Adipocyte (in vitro differentiated cells): Measurements from ENCODE around the gene PCDHA10.
"Not testable (repeated sequence)": the region's sequence is repeated elsewhere in the genome, so short reads cannot be mapped to it uniquely, and the experiment has no call there.

ENCODE experiments used
- DNase-seq: peaks from one replicate; pipeline ENCODE4 v3.0.0-alpha.2; 2015; ENCODE audit warnings: low read depth
- H3K27me3 ChIP-seq: replicated peaks from 2 replicates; pipeline ENCODE4 v1.7.0; 2013; ENCODE audit warnings: mild to moderate bottlenecking, low read length, moderate library complexity; ENCODE audit not compliant: control insufficient read depth, insufficient read depth
- H3K36me3 ChIP-seq: 2 replicates; pipeline ENCODE4 v1.7.0; 2013; ENCODE audit warnings: low read length, mild to moderate bottlenecking, moderate library complexity; ENCODE audit not compliant: control insufficient read depth, insufficient read depth, severe bottlenecking
- H3K4me1 ChIP-seq: 2 replicates; pipeline ENCODE4 v1.7.0; 2013; ENCODE audit warnings: mild to moderate bottlenecking, low read length, moderate library complexity; ENCODE audit not compliant: control insufficient read depth, insufficient read depth
- H3K4me3 ChIP-seq: 2 replicates; pipeline ENCODE4 v1.7.0; 2013; ENCODE audit warnings: mild to moderate bottlenecking, low read length, moderate library complexity
- H3K9ac ChIP-seq: 2 replicates; pipeline ENCODE4 v1.7.0; 2013; ENCODE audit warnings: mild to moderate bottlenecking, low read length, moderate library complexity
- H3K9me3 ChIP-seq: 2 replicates; pipeline ENCODE4 v1.7.0; 2013; ENCODE audit warnings: mild to moderate bottlenecking, low read length, moderate library complexity; ENCODE audit not compliant: control insufficient read depth

PCDHA10 gene, protein sequence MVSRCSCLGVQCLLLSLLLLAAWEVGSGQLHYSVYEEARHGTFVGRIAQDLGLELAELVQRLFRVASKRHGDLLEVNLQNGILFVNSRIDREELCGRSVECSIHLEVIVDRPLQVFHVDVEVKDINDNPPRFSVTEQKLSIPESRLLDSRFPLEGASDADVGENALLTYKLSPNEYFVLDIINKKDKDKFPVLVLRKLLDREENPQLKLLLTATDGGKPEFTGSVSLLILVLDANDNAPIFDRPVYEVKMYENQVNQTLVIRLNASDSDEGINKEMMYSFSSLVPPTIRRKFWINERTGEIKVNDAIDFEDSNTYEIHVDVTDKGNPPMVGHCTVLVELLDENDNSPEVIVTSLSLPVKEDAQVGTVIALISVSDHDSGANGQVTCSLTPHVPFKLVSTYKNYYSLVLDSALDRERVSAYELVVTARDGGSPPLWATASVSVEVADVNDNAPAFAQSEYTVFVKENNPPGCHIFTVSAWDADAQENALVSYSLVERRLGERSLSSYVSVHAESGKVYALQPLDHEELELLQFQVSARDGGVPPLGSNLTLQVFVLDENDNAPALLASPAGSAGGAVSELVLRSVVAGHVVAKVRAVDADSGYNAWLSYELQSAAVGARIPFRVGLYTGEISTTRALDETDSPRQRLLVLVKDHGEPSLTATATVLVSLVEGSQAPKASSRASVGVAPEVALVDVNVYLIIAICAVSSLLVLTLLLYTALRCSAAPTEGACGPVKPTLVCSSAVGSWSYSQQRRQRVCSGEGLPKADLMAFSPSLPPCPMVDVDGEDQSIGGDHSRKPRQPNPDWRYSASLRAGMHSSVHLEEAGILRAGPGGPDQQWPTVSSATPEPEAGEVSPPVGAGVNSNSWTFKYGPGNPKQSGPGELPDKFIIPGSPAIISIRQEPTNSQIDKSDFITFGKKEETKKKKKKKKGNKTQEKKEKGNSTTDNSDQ

DNA sequence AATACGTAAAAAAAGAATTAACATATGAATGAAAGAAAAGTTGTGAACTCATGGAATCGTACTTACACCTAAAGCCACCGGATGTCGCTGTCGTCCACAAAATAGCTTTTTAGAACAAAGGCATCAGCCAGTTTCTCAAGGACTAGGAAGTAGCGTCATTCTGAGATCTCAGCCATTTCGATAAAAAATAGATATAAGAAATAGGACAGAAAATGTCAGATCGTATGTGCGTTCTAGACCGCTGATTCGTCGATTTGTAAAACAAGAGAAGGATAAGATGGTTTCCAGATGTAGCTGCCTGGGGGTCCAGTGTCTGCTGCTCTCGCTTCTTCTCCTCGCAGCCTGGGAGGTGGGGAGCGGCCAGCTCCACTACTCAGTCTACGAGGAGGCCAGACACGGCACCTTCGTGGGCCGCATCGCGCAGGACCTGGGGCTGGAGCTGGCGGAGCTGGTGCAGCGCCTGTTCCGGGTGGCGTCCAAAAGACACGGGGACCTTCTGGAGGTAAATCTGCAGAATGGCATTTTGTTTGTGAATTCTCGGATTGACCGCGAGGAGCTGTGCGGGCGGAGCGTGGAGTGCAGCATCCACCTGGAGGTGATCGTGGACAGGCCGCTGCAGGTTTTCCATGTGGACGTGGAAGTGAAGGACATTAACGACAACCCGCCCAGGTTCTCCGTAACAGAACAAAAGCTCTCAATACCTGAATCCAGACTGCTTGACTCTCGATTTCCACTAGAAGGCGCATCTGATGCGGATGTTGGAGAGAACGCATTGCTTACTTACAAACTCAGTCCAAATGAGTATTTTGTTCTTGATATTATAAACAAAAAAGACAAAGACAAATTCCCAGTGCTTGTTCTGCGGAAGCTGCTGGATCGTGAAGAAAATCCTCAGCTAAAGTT is at the start of gene PCDHA10:
PCDHA10 (plus strand) TSS at position 126 of the 903 bp plus-strand sequence; CDS start at position 278, 152 bp downstream.
- no peak for DNase-seq
- H3K4me3 ChIP-seq, result no peak within 1 kb of the TSS

GRCh38 chr5:140806834-140807775 is 48.6 kb upstream of the PCDHA10 start, which contains the start of gene PCDHA4:
PCDHA4 (plus strand) TSS chr5:140807068.
- DNase-seq, result no peak
- H3K9me3 ChIP-seq, result peaks cover 24% of the 10 kb centered on the region
- no peaks in the 10 kb centered on the region for H3K27me3 ChIP-seq
- H3K9ac ChIP-seq, result no peak within 1 kb of the TSS
- no peaks in the 10 kb centered on the region for H3K4me1 ChIP-seq
- no peaks in the 10 kb centered on the region for H3K36me3 ChIP-seq
- H3K4me3 ChIP-seq, result peak within 1 kb of the TSS; percentile 67

More for the DNA sequence above, at the start of gene PCDHA10:
- H3K27me3 ChIP-seq, result no peaks in the 10 kb centered on the region
- peaks cover 3% of the 10 kb centered on the region for H3K9me3 ChIP-seq
- H3K36me3 ChIP-seq, result no peaks in the 10 kb centered on the region
- no peaks in the 10 kb centered on the region for H3K4me1 ChIP-seq
- no peak within 1 kb of the TSS for H3K9ac ChIP-seq

DNA sequence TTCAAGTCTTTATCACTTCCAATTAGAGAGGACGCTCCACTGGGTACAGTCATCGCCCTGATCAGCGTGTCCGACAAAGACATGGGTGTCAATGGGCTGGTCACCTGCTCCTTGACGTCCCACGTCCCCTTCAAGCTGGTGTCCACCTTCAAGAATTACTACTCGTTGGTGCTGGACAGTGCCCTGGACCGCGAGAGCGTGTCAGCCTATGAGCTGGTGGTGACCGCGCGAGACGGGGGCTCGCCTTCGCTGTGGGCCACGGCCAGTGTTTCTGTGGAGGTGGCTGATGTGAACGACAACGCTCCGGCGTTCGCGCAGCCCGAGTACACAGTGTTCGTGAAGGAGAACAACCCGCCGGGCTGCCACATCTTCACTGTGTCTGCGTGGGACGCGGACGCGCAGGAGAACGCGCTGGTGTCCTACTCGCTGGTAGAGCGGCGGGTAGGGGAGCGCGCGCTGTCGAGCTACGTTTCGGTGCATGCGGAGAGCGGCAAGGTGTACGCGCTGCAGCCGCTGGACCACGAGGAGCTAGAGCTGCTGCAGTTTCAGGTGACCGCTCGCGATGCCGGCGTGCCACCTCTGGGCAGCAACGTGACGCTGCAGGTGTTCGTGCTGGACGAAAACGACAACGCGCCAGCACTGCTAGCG is 47.3 kb upstream of the PCDHA10 start:
- H3K4me1 ChIP-seq, H3K4me3 ChIP-seq, H3K27me3 ChIP-seq, H3K9ac ChIP-seq, H3K36me3 ChIP-seq, DNase-seq: not testable (repeated sequence)
- H3K9me3 ChIP-seq, result peaks cover 17% of the 10 kb centered on the region

DNA sequence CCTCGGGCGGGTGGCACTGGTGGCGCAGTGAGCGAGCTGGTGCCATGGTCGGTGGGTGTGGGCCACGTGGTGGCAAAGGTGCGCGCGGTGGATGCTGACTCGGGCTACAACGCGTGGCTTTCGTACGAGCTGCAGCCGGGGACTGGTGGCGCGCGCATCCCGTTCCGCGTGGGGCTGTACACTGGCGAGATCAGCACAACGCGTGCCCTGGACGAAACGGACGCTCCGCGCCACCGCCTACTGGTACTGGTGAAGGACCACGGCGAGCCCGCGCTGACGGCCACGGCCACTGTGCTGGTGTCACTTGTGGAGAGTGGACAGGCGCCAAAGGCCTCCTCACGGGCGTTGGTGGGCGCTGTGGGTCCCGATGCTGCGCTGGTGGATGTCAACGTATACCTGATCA is 46.8 kb upstream of the PCDHA10 start:
- DNase-seq, result no peak
- Histone ChIP-seq H3K4me1 (no peaks in the 10 kb centered on the region), H3K9ac (no peak overlapping the region), H3K9me3 (peaks cover 17% of the 10 kb centered on the region), H3K4me3 (no peak overlapping the region), H3K36me3 (no peaks in the 10 kb centered on the region), H3K27me3 (no peaks in the 10 kb centered on the region)

DNA sequence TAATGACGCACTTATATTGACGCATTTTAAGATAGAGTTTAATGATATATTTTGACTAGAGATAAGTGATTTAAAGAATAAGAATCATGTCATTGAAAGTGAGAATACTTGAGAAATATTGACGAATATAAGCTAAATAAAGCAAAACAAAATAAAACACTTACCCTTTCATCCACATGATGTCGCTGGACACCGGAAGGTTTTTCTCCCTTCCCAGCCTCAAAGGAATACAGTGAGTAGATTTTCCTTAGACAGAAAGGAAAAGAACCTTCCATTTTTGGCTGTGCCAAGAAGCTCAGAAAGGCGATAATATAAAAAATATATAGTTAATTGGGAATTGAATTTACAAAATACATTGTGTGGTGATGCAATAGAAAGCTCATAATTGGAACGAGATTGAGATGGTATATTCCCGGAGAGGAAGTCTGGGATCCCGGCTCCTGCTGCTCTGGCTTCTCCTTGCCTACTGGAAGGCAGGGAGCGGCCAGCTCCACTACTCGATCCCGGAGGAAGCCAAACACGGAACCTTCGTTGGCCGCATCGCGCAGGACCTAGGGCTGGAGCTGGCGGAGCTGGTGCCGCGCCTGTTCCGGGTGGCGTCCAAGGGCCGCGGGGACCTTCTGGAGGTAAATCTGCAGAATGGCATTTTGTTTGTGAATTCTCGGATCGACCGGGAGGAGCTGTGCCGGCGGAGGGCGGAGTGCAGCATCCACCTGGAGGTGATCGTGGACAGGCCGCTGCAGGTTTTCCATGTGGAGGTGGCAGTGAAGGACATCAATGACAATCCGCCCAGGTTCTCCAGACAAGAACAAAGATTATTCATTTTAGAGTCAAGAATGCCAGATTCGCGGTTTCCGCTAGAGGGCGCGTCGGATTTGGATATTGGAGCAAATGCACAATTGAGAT is 34.1 kb upstream of the PCDHA10 start, which contains the start of gene PCDHA5:
PCDHA5 (plus strand) TSS at position 239 of the 906 bp plus-strand sequence.
- H3K27me3 ChIP-seq, result no peaks in the 10 kb centered on the region
- no peaks in the 10 kb centered on the region for H3K4me1 ChIP-seq
- peaks cover 9% of the 10 kb centered on the region for H3K9me3 ChIP-seq
- no peak within 1 kb of the TSS for H3K4me3 ChIP-seq
- H3K9ac ChIP-seq, result no peak within 1 kb of the TSS
- DNase-seq, result peak; percentile 43
- no peaks in the 10 kb centered on the region for H3K36me3 ChIP-seq

DNA sequence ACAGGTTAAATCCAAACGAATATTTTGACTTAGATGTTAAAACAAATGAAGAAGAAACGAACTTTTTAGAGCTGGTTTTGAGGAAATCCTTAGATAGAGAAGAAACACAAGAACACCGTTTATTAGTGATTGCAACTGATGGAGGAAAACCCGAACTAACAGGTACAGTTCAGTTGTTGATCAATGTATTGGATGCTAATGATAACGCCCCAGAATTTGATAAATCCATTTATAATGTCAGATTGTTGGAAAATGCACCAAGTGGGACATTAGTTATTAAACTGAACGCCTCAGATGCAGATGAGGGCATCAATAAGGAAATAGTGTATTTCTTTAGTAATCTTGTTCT is 33.4 kb upstream of the PCDHA10 start:
- Histone ChIP-seq H3K4me1 (no peaks in the 10 kb centered on the region), H3K4me3 (no peak overlapping the region), H3K36me3 (no peaks in the 10 kb centered on the region), H3K27me3 (no peaks in the 10 kb centered on the region), H3K9ac (no peak overlapping the region), H3K9me3 (peaks cover 6% of the 10 kb centered on the region)
- DNase-seq, result no peak

DNA sequence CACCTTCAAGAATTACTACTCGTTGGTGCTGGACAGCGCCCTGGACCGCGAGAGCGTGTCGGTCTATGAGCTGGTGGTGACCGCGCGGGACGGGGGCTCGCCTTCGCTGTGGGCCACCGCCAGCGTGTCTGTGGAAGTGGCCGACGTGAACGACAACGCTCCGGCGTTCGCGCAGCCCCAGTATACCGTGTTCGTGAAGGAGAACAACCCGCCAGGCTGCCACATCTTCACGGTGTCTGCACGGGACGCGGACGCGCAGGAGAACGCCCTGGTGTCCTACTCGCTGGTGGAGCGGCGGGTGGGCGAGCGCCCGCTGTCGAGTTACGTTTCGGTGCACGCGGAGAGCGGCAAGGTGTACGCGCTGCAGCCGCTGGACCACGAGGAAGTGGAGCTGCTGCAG is 32.7 kb upstream of the PCDHA10 start:
- not testable (repeated sequence) for H3K4me3 ChIP-seq, H3K9ac ChIP-seq, DNase-seq, H3K9me3 ChIP-seq, H3K36me3 ChIP-seq, H3K4me1 ChIP-seq, H3K27me3 ChIP-seq

GRCh38 chr5:140823475-140823874 is 32.2 kb upstream of the PCDHA10 start:
- Histone ChIP-seq H3K36me3 (no peaks in the 10 kb centered on the region), H3K27me3 (no peaks in the 10 kb centered on the region), H3K4me1 (no peaks in the 10 kb centered on the region), H3K9me3 (peaks cover 2% of the 10 kb centered on the region), H3K9ac (no peak overlapping the region), H3K4me3 (no peak overlapping the region)
- no peak for DNase-seq

GRCh38 chr5:140827704-140828361 is 27.9 kb upstream of the PCDHA10 start, which contains the start of gene PCDHA6:
PCDHA6 (plus strand) TSS chr5:140827960; CDS start chr5:140828092, 132 bp downstream.
- Histone ChIP-seq H3K27me3 (no peaks in the 10 kb centered on the region), H3K36me3 (no peaks in the 10 kb centered on the region), H3K4me1 (no peaks in the 10 kb centered on the region), H3K9ac (no peak within 1 kb of the TSS), H3K9me3 (peaks cover 8% of the 10 kb centered on the region), H3K4me3 (peak within 1 kb of the TSS; percentile 69)
- DNase-seq, result peak; percentile 28
